ENCODE results near the gene WDR11.
A peak's percentile ranks its signal among the peaks of the same experiment; 100 is the strongest.

The WDR11 gene

DNA sequence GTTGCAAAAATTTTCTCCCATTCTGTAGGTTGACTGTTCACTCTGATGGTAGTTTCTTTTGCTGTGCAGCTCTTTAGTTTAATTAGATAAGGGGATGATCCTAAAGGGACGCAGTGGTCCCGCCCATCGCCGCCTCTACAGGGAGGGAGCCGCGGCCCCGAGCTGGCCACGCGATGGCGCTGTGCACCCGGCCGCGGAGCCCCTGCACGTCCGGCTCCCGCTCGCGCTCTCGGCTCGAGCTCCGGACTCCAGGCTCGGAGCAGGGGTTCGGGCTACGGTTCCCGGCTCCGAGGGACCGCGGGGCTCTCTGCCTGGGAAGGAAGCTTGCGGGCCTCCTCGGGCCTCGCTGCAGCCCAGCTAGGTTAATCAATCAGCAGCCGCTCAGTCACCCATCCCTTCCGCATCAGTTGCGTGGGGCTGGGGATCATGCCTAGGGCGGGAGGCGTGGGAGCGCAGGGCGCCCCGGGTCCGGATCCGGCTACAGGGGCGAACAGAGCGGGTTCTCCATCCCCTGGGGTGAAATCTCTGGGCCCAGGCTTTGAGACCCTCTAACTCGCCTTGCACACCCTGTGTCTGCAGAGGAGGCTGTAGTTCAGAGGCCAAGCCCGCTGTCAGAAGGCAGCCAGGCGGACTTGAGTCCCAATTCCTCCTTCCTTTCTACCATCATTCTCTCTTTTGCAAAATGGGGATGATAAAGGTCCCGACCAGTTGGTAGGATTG lies 97.9 kb downstream of the WDR11 start:
- DNase-seq: peak; percentile 23

DNA sequence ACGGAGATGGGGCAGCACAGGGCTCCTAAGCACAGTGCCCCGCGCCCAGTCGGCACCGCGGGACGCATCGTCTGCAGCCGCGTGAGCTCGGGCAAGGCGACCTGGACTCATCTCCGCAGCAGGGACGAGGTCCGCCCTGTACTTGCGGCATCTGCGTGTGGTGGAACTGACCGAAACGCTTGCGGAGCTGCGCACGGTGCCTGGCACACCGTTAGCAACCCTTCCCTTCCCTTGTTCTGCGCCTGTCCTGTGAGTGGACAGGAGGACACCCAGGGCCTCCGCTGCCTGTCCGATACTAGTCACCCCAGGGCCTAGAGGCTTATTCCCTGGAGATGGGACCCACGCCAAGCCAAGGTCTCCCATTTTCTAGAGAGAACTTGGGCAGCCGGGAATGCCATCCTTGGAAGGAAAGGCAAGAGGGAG lies 98.5 kb downstream of the WDR11 start:
- DNase-seq: no peak

DNA sequence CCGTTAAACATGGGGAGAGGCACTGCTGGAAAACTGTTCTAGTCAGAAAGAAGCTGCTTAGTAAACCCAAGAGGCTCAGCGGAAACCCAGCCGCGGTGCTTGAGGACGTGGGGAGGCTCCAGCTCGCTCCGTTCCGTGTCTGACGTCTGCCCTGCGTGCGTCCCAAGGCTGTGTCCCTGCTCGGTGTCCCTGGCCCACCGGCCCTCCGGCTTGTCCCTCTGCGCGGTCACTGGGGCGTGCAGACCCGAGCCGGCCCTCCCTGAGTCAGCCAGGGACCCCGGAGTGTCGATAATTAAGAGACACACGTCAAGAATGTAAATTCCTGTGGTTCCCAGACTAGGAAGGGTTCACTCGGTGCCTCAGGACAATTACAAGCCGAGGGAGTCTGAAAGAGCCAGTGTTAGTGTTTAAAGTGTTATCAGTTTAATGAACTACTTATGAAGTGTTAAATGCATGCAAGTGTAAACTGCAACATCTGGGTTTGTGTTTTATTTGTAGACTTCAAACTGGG lies 98.9 kb downstream of the WDR11 start:
- no peak for DNase-seq

DNA sequence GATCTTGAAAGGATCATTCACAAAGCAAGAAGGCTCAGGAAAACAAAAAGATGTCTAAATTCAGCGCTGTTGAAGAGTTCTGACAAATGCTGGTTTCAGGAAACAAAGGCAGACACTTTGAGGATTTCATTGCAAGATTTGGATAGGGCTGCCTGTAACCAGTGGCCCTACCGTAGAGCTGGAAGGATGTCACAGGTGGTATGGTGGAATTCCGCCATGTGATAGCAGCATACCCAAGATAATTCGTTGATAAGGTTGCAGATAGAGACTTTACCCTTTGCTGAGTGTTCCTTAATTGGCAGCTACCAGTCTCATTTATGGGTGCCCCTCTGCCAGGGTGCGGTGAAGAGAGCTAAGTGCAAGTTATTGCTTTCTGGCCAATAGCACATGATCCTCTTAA lies 100.1 kb downstream of the WDR11 start:
- no peak for DNase-seq

DNA sequence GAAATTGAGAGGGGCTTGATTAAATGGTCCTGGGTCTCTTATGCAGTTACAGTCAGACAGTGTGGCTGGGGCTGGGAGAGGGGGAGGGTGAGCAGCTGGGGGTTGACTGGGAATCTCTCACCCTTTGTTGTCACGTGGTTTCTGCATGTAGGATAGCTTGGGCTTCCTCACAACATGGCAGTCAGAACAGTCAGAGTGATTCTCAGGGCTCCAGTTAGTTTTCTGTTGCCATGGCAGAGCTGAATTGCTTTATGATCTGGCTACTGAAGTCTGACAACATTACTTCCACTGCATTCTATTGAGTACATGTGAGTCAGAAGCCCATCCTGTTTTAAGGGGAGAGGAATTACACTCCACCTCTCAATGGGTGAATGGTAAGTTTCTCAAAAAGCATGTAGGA lies 102.7 kb downstream of the WDR11 start:
- no peak for DNase-seq
